Hematopoietic multipotent progenitor cell treated with erythropoietin and hydrocortisone succinate and interleukin-3 and kit ligand, for 8 days (in vitro differentiated cells): ENCODE results near the gene CCT6A.
A peak's percentile ranks its signal among the peaks of the same experiment; 100 is the strongest.
"Not testable (repeated sequence)": the region's sequence is repeated elsewhere in the genome, so short reads cannot be mapped to it uniquely, and the experiment has no call there.

Source experiments
- DNase-seq: peaks from one replicate; pipeline ENCODE4 v3.0.0-alpha.2; 2015

The CCT6A gene

DNA sequence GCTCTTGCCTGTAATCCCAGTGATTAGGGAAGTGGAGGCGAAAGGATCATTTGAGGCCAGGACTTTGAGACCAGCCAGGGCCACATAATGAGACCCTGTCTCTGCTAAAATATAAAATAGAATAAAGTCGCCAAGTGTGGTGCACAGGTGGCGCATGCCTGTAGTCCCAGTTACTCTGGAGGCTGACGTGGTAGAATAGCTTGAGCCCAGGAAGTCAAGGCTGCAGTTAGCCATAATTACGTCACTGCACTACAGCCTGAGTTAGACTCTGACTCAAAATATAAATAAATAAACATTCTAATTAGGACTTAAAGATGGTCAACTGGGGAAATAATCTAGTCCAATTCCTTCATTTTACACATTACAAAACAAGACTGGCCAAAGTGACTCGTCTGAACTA lies 53.9 kb downstream of the CCT6A start:
- peak; percentile 63 for DNase-seq

DNA sequence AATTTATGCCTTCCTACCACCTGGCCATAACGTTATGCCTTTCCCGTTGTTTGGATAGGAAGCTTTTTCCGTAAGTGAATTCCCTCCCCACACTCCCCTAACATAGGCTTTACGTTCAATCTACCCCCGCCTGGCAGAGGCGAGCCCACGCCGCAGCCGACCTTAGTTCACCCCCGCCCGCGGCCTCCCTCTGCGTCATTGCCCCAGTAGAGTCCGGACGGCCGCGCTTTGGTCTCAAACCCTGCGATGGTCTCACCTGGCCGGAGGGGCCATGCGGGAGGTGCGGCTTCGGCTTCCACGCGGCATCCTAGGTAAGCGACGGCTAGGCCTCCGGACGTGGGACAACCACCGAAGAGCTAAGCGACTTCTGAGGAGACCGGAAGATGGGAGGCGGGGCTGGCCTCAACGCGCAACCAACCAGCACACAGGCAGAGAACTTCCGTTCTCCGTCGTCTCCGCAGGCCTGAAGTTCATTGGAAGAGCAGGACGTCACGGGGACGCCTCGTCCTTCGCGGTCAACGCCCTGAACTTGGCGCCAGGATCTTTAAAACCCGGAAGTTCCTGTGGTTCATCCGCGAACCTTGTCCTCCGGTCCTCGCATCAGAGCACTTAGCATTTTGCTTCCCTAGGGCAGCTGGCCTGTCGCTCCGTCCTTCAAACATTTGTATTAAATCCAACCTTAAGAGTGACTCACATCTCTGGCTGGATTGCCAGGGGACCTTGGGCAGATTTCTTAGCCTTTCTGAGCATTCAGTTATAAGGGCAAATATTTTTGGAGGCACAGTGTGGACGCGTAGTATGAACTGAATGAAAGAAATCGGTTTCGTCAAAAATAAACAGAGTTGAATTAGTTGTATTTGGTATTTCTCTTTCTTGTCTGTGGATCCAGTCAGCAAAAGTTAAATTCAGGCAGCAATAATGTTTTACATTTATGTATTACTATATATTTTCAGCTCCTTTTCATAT lies 54.8 kb downstream of the CCT6A start, which contains the start of gene CHCHD2:
Gene CHCHD2, minus strand, starts transcription at position 369 of the 966 bp plus-strand sequence. Its CDS starts 63 bp downstream, at position 306.
- peak; percentile 100 for DNase-seq

DNA sequence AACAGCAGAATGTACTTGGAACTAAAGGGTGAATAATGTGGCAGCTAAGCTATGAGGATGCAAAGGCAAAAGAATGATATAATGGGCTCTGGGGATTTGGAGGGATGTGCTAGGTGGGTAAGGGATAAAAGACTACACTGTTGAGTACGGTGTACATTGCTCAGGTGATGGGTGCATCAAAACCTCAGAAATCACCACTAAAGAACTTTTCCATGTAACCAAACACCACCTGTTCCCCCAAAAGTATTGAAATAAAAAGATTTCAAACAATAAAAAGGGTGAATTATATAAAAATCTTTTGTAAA lies 56.3 kb downstream of the CCT6A start:
- DNase-seq = no peak

DNA sequence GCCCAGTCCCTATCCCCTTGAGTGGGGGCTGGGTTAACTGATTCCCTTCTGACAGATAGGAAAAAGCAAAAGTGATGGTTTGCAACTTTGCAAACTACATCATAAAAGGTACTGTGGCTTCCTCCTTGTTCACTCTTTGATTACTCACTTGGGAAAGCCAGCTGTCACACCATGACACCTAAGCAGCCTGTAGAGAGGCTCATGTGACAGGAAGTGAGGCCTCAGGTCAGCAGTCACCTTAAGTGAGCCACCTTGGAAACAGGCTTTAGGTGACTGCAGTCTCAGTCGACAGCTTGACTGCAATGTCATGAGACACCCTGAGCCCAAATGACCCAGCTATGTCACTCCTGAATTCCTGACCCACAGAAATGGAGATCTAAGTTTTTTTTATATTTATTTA lies 59.0 kb downstream of the CCT6A start:
- DNase-seq = no peak

DNA sequence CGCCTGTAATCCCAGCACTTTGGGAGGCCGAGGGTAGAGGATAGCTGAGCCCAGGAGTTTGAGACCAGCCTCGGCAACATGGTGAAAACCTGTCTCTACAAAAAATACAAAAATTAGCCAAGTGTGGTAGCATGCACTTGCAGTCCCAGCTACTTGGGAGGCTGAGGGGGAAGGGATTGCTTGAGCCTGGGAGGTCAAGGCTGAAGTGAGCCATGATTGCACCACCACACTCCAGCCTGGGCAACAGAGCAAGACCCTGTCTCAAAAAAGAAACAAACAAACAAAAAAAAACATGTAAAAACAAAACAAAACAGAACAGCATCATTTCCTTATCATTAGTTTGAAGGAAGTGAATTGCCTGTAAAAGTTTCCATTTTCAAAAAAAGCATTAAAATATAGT lies 60.7 kb downstream of the CCT6A start:
- not testable (repeated sequence) for DNase-seq
